ENCODE measurements around the gene MUC16.
"Not testable (repeated sequence)": the region's sequence is repeated elsewhere in the genome, so short reads cannot be mapped to it uniquely, and the experiment has no call there.

MUC16 gene

GRCh38 chr19:9056131-9056530 lies 45.9 kb upstream of the MUC16 start:
- H2BK12ac ChIP-seq (ENCODE audit: low read length); H3K9ac ChIP-seq (ENCODE audit: low read depth, low read length, poor library complexity); H3K27ac ChIP-seq (replicated peaks; ENCODE audit: low read length); H3K79me1 ChIP-seq (ENCODE audit: low read depth, low read length); H3K4me1 ChIP-seq (ENCODE audit: control insufficient read depth in 2 of 2, insufficient read depth in 1 of 2, low read depth in 1 of 2, low read length in 2 of 2); H2BK120ac ChIP-seq (ENCODE audit: low read depth, low read length); H3K36me3 ChIP-seq (replicated peaks in 1 of 2; ENCODE audit: control insufficient read depth in 2 of 2, insufficient read depth in 2 of 2, low read length in 2 of 2); H2AK5ac ChIP-seq (ENCODE audit: low read depth, low read length); H4K8ac ChIP-seq (ENCODE audit: low read depth, low read length); H3K18ac ChIP-seq (ENCODE audit: low read length); H2BK5ac ChIP-seq (ENCODE audit: low read length); DNase-seq (ENCODE audit: low spot score); H3K4me2 ChIP-seq (ENCODE audit: insufficient read depth, low read length, poor library complexity, severe bottlenecking); H3K14ac ChIP-seq (ENCODE audit: low read length); H3K4ac ChIP-seq (ENCODE audit: low read length); H3K4me3 ChIP-seq (ENCODE audit: low read length in 2 of 2); H4K91ac ChIP-seq (ENCODE audit: low read depth, low read length, poor library complexity); H3K9me3 ChIP-seq (replicated peaks in 1 of 2; ENCODE audit: control insufficient read depth in 2 of 2, insufficient read depth in 1 of 2, low read depth in 1 of 2, low read length in 2 of 2); H3K23ac ChIP-seq (ENCODE audit: low read depth, low read length, poor library complexity); H2AFZ ChIP-seq (ENCODE audit: low read length); H2BK15ac ChIP-seq (ENCODE audit: low read length): not testable (repeated sequence)
- peaks cover 0 to 19% (median 0%) of the 10 kb centered on the region in 3 experiments for H3K27me3 ChIP-seq (ENCODE audit: control insufficient read depth in 3 of 3, insufficient read depth in 3 of 3, low read depth in 1 of 3, low read length in 3 of 3)
- no CpG with 5 or more reads among the region's 9 CpGs for WGBS, 2 donors (ENCODE audit: extremely low coverage in 2 of 2, insufficient read length in 2 of 2, insufficient replicate concordance in 1 of 2)

- H3K4me2 ChIP-seq (ENCODE audit: insufficient read depth, low read length, poor library complexity, severe bottlenecking), result no peak overlapping the region
- H3K27ac ChIP-seq (replicated peaks; ENCODE audit: low read length), result no peak overlapping the region
- peaks cover 0 to 19% (median 0%) of the 10 kb centered on the region in 3 experiments for H3K27me3 ChIP-seq (ENCODE audit: control insufficient read depth in 3 of 3, insufficient read depth in 3 of 3, low read depth in 1 of 3, low read length in 3 of 3)
- no CpG with 5 or more reads among the region's 8 CpGs for WGBS, 2 donors (ENCODE audit: extremely low coverage in 2 of 2, insufficient read length in 2 of 2, insufficient replicate concordance in 1 of 2)
- no peak overlapping the region for H4K91ac ChIP-seq (ENCODE audit: low read depth, low read length, poor library complexity)
- no peak overlapping the region for H4K8ac ChIP-seq (ENCODE audit: low read depth, low read length)
- no peak overlapping the region for H3K9ac ChIP-seq (ENCODE audit: low read depth, low read length, poor library complexity)
- H3K79me1 ChIP-seq (ENCODE audit: low read depth, low read length), result no peaks in the 10 kb centered on the region
- no peak overlapping the region for H3K4me3 ChIP-seq (ENCODE audit: low read length in 2 of 2)
- no peak overlapping the region for H2BK120ac ChIP-seq (ENCODE audit: low read depth, low read length)
- H3K18ac ChIP-seq (ENCODE audit: low read length), result no peak overlapping the region
- H3K14ac ChIP-seq (ENCODE audit: low read length), result no peak overlapping the region
- H3K23ac ChIP-seq (ENCODE audit: low read depth, low read length, poor library complexity), result no peak overlapping the region
- H2BK15ac ChIP-seq (ENCODE audit: low read length), result no peak overlapping the region
- peak; percentile 11 for DNase-seq (ENCODE audit: low spot score)
- H2BK5ac ChIP-seq (ENCODE audit: low read length), result no peak overlapping the region
- no peak overlapping the region for H2AK5ac ChIP-seq (ENCODE audit: low read depth, low read length)
- H3K4ac ChIP-seq (ENCODE audit: low read length), result no peak overlapping the region
- H2BK12ac ChIP-seq (ENCODE audit: low read length), result no peak overlapping the region
- H2AFZ ChIP-seq (ENCODE audit: low read length), result no peak overlapping the region
- no peaks in the 10 kb centered on the region for H3K4me1 ChIP-seq (ENCODE audit: control insufficient read depth in 2 of 2, insufficient read depth in 1 of 2, low read depth in 1 of 2, low read length in 2 of 2)
- no peaks in the 10 kb centered on the region for H3K9me3 ChIP-seq (replicated peaks in 1 of 2; ENCODE audit: control insufficient read depth in 2 of 2, insufficient read depth in 1 of 2, low read depth in 1 of 2, low read length in 2 of 2)
- H3K36me3 ChIP-seq (replicated peaks in 1 of 2; ENCODE audit: control insufficient read depth in 2 of 2, insufficient read depth in 2 of 2, low read length in 2 of 2), result no peaks in the 10 kb centered on the region
Measured at GRCh38 chr19:9054765-9055164, 44.6 kb upstream of the MUC16 start.

DNA sequence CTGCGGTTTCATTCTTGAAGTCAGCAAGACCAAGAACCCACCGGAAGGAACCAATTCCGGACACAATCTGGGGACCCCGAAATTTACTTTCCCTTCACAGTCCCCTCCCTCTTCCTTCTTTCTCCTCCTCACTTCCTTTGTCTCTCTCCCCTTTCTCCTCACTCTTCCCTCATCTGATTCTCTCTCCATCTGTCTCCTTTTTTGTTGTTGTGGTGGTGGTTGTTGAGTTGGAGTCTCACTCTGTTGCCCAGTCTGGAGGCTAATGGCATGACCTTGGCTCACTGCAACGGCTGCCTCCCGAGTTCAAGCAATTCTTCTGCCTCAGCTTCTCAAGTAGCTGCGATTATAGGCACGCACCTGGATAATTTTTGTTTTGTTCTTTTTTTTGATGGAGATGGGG lies 44.0 kb upstream of the MUC16 start:
- Histone ChIP-seq H3K4me2 (ENCODE audit: insufficient read depth, low read length, poor library complexity, severe bottlenecking) (no peak overlapping the region), H2BK12ac (ENCODE audit: low read length) (no peak overlapping the region), H3K14ac (ENCODE audit: low read length) (no peak overlapping the region), H3K9ac (ENCODE audit: low read depth, low read length, poor library complexity) (no peak overlapping the region), H2AFZ (ENCODE audit: low read length) (no peak overlapping the region), H3K27me3 (ENCODE audit: control insufficient read depth in 3 of 3, insufficient read depth in 3 of 3, low read depth in 1 of 3, low read length in 3 of 3) (peaks cover 0 to 19% (median 0%) of the 10 kb centered on the region in 3 experiments), H3K23ac (ENCODE audit: low read depth, low read length, poor library complexity) (no peak overlapping the region), H3K79me1 (ENCODE audit: low read depth, low read length) (no peaks in the 10 kb centered on the region), H3K9me3 (replicated peaks in 1 of 2; ENCODE audit: control insufficient read depth in 2 of 2, insufficient read depth in 1 of 2, low read depth in 1 of 2, low read length in 2 of 2) (no peaks in the 10 kb centered on the region), H3K27ac (replicated peaks; ENCODE audit: low read length) (no peak overlapping the region), H4K91ac (ENCODE audit: low read depth, low read length, poor library complexity) (no peak overlapping the region), H2BK15ac (ENCODE audit: low read length) (no peak overlapping the region), H2BK120ac (ENCODE audit: low read depth, low read length) (no peak overlapping the region), H4K8ac (ENCODE audit: low read depth, low read length) (no peak overlapping the region), H3K36me3 (replicated peaks in 1 of 2; ENCODE audit: control insufficient read depth in 2 of 2, insufficient read depth in 2 of 2, low read length in 2 of 2) (no peaks in the 10 kb centered on the region), H3K4ac (ENCODE audit: low read length) (no peak overlapping the region), H3K18ac (ENCODE audit: low read length) (no peak overlapping the region), H2BK5ac (ENCODE audit: low read length) (no peak overlapping the region), H3K4me3 (ENCODE audit: low read length in 2 of 2) (no peak overlapping the region), H2AK5ac (ENCODE audit: low read depth, low read length) (no peak overlapping the region), H3K4me1 (ENCODE audit: control insufficient read depth in 2 of 2, insufficient read depth in 1 of 2, low read depth in 1 of 2, low read length in 2 of 2) (no peaks in the 10 kb centered on the region)
- DNase-seq (ENCODE audit: low spot score), result no peak
- no CpG with 5 or more reads among the region's 8 CpGs for WGBS, 2 donors (ENCODE audit: extremely low coverage in 2 of 2, insufficient read length in 2 of 2, insufficient replicate concordance in 1 of 2)

DNA sequence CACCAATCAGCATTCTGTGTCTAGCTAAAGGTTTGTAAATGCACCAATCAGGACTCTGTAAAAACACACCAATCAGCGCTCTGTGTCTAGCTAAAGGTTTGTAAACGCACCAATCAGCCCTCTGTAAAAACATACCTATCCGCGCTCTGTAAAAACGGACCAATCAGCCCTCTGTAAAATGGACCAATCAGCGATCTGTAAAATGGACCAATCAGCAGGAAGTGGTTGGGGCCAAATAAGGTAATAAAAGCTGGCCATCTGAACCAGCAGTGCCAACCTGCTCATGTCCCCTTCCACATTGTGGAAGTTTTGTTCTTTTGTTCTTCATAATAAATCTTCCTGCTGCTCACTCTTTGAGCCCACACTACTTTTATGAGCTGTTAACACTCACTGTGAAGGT lies 43.5 kb upstream of the MUC16 start:
- not testable (repeated sequence) for H2AFZ ChIP-seq (ENCODE audit: low read length); H2AK5ac ChIP-seq (ENCODE audit: low read depth, low read length); H2BK120ac ChIP-seq (ENCODE audit: low read depth, low read length); H3K4me2 ChIP-seq (ENCODE audit: insufficient read depth, low read length, poor library complexity, severe bottlenecking); H3K4me1 ChIP-seq (ENCODE audit: control insufficient read depth in 2 of 2, insufficient read depth in 1 of 2, low read depth in 1 of 2, low read length in 2 of 2); H2BK15ac ChIP-seq (ENCODE audit: low read length); H3K9me3 ChIP-seq (replicated peaks in 1 of 2; ENCODE audit: control insufficient read depth in 2 of 2, insufficient read depth in 1 of 2, low read depth in 1 of 2, low read length in 2 of 2); H4K8ac ChIP-seq (ENCODE audit: low read depth, low read length); H3K79me1 ChIP-seq (ENCODE audit: low read depth, low read length); H3K14ac ChIP-seq (ENCODE audit: low read length); H3K9ac ChIP-seq (ENCODE audit: low read depth, low read length, poor library complexity); H3K4ac ChIP-seq (ENCODE audit: low read length); H2BK5ac ChIP-seq (ENCODE audit: low read length); H3K23ac ChIP-seq (ENCODE audit: low read depth, low read length, poor library complexity); H2BK12ac ChIP-seq (ENCODE audit: low read length); DNase-seq (ENCODE audit: low spot score); H3K4me3 ChIP-seq (ENCODE audit: low read length in 2 of 2); H3K18ac ChIP-seq (ENCODE audit: low read length); H4K91ac ChIP-seq (ENCODE audit: low read depth, low read length, poor library complexity); H3K36me3 ChIP-seq (replicated peaks in 1 of 2; ENCODE audit: control insufficient read depth in 2 of 2, insufficient read depth in 2 of 2, low read length in 2 of 2); H3K27ac ChIP-seq (replicated peaks; ENCODE audit: low read length)
- peaks cover 0 to 19% (median 0%) of the 10 kb centered on the region in 3 experiments for H3K27me3 ChIP-seq (ENCODE audit: control insufficient read depth in 3 of 3, insufficient read depth in 3 of 3, low read depth in 1 of 3, low read length in 3 of 3)
- no CpG with 5 or more reads among the region's 6 CpGs for WGBS, 2 donors (ENCODE audit: extremely low coverage in 2 of 2, insufficient read length in 2 of 2, insufficient replicate concordance in 1 of 2)

Measured in neuronal stem cell (in vitro differentiated cells).